ENCODE measurements around the gene PPP1R14D.

The PPP1R14D gene, protein sequence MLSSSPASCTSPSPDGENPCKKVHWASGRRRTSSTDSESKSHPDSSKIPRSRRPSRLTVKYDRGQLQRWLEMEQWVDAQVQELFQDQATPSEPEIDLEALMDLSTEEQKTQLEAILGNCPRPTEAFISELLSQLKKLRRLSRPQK

DNA sequence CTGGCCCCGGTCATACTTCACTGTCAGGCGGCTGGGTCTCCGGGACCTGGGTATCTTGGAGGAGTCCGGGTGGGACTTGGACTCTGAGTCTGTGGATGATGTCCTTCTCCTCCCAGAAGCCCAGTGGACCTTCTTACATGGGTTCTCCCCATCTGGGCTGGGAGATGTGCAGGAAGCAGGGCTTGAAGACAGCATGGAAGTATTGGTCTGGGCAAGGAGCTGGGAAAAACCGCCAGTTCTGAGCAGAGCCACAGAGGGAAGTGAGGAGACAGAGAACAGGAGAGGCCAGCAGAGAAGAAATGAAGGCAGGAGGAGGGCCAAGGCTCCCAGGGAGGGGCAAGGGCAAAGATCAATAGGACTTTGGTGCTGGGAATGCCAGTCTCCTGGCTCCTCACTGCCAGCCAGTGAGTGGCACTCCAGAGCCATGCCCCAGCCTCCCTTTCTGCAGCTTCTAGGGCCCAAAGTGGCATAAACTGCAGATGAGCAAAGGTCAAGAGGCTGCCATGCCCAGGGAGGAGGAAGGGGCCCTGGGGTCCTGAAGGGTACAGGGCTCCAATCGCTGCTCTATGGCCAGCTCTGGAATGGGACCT lies at the start of gene PPP1R14D:
Gene PPP1R14D, minus strand, starts transcription at position 262 of the 590 bp plus-strand sequence. Its CDS starts 67 bp downstream, at position 195.
- peaks cover 8% of the 10 kb centered on the region for H3K27me3 ChIP-seq
- H3K36me3 ChIP-seq = no peaks in the 10 kb centered on the region
- TF ChIP-seq, protein P1, sequence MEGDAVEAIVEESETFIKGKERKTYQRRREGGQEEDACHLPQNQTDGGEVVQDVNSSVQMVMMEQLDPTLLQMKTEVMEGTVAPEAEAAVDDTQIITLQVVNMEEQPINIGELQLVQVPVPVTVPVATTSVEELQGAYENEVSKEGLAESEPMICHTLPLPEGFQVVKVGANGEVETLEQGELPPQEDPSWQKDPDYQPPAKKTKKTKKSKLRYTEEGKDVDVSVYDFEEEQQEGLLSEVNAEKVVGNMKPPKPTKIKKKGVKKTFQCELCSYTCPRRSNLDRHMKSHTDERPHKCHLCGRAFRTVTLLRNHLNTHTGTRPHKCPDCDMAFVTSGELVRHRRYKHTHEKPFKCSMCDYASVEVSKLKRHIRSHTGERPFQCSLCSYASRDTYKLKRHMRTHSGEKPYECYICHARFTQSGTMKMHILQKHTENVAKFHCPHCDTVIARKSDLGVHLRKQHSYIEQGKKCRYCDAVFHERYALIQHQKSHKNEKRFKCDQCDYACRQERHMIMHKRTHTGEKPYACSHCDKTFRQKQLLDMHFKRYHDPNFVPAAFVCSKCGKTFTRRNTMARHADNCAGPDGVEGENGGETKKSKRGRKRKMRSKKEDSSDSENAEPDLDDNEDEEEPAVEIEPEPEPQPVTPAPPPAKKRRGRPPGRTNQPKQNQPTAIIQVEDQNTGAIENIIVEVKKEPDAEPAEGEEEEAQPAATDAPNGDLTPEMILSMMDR (IDR thresholded peaks at IDR 0.05) = no peak
- no peaks in the 10 kb centered on the region for H3K9me3 ChIP-seq
- no peak within 1 kb of the TSS for H3K27ac ChIP-seq
- no peaks in the 10 kb centered on the region for H3K4me1 ChIP-seq (ENCODE audit: control insufficient read depth in 1 of 2, insufficient read depth in 1 of 2, low read depth in 1 of 2, low read length in 1 of 2)
- no peak within 1 kb of the TSS for H3K4me3 ChIP-seq (ENCODE audit: low read depth in 1 of 2, low read length in 1 of 2)

DNA sequence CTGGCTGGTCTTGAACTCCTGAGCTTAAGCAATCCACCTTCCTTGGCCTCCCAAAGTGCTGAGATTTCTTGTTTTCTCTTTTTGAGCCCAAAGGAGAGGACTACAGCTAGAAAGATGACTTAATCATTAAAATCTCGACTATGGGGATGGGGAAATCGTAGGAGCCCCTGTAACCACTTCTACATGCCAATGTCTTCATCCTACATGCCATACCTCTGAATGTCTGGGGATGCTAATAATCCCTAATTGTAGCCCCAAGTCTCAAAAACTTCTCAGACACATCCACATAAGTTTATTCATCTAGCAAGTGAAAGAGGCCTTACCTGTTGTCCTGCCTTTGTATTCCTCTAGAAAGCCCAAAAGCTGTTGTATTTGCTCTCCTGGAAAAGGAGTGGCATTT lies 49.2 kb upstream of the PPP1R14D start:
- TF ChIP-seq, protein P1 (IDR thresholded peaks at IDR 0.05) = no peak
- no peaks in the 10 kb centered on the region for H3K9me3 ChIP-seq
- no peaks in the 10 kb centered on the region for H3K36me3 ChIP-seq

DNA sequence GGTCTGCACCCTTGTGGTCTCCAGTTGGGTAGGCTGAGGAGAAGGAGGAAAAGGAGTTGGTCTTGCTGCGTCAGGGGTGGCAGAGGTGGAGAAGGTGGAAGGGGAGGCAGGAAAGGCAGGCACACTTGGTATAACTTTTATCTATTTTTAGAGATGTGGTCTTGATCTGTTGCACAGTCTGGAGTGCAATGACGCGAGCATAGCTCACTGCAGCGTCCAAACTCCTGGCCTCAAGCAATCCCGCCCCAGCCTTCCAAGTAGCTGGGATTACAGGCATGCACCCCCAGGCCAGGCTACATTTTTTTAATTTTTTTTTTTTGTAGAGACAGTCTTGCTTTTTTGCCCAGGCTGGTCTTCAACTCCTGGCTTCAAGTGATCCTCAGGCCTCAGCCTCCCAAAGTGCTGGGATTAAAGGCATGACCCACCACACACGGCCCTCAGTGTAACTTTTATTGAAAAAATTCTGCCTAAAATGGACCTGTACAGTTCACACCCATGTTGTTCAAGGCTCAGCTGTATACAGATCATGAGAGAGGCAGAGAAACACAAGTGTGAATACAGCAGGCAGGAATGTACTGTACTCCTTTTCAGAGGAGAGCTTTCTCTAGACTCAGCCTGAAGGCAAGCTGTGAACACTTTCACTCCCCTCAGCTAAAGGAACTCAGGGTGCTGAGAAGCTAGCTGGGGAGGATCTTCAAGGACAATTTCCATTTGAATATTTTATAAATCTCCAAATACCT lies 47.7 kb upstream of the PPP1R14D start:
- TF ChIP-seq, protein P1 (IDR thresholded peaks at IDR 0.05) = no peak
- no peaks in the 10 kb centered on the region for H3K36me3 ChIP-seq
- no peak overlapping the region for H3K27ac ChIP-seq
- no peak overlapping the region for H3K4me3 ChIP-seq (ENCODE audit: low read depth in 1 of 2, low read length in 1 of 2)
- H3K9me3 ChIP-seq = no peaks in the 10 kb centered on the region
- H3K27me3 ChIP-seq = peaks cover 44% of the 10 kb centered on the region
- peaks cover 13 to 14% of the 10 kb centered on the region in 2 experiments for H3K4me1 ChIP-seq (ENCODE audit: control insufficient read depth in 1 of 2, insufficient read depth in 1 of 2, low read depth in 1 of 2, low read length in 1 of 2)

More for the DNA sequence above, 49.2 kb upstream of the PPP1R14D start:
- peaks cover 13 to 14% of the 10 kb centered on the region in 2 experiments for H3K4me1 ChIP-seq (ENCODE audit: control insufficient read depth in 1 of 2, insufficient read depth in 1 of 2, low read depth in 1 of 2, low read length in 1 of 2)
- H3K27me3 ChIP-seq = peaks cover 29% of the 10 kb centered on the region
- no peak overlapping the region for H3K27ac ChIP-seq
- H3K4me3 ChIP-seq (ENCODE audit: low read depth in 1 of 2, low read length in 1 of 2) = no peak overlapping the region

DNA sequence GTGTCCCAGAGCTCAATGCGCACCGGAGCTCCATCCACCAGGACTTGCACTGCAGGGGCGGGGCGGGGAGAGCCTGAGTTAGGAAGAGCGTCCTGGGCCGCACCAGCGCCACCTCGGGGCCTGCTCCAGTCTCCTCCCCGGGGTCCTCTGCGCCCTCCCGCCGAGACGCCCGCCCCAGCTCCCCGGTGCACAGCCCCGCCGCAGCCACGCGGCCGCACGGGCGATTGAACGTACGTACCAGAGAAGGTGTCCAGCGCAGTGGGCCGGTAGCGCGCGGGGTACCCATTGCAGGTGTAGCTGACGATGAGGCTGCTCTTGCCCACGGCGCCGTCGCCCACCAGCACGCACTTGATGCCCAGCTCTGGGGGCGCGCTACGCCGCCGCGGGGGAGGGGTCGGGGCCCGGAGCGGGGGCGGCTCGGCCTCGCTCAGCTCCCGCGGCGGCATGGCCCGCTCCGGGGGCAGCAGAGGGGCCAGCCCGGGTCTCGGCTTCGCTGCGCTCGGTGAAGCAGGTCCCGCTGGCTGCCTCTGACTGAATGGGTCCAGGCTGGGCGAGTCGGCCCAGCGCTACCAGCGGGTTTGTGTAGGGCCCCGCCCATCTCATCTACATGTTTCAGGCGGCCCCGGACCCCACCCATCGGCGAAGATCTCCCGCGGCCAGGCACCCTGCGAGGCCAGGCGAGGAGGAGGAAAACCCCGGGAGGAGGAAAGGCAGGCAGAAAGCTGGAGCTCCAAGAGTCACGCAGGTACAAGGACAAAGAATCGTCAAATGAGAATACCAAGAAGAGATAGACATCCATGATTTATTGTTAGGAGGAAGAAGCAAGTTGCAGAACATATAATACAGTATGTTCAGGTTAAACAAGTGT lies 45.4 kb upstream of the PPP1R14D start, which contains the start of gene RHOV:
Gene RHOV, minus strand, starts transcription at position 541 of the 868 bp plus-strand sequence. Its CDS starts 95 bp downstream, at position 446.
- no peaks in the 10 kb centered on the region for H3K9me3 ChIP-seq
- peaks cover 50% of the 10 kb centered on the region for H3K27me3 ChIP-seq
- no peaks in the 10 kb centered on the region for H3K36me3 ChIP-seq
- H3K27ac ChIP-seq = no peak within 1 kb of the TSS
- TF ChIP-seq, protein P1 (IDR thresholded peaks at IDR 0.05) = no peak
- H3K4me3 ChIP-seq (ENCODE audit: low read depth in 1 of 2, low read length in 1 of 2) = peak within 1 kb of the TSS; percentile 52 to 64
- H3K4me1 ChIP-seq (ENCODE audit: control insufficient read depth in 1 of 2, insufficient read depth in 1 of 2, low read depth in 1 of 2, low read length in 1 of 2) = peaks cover 13 to 14% of the 10 kb centered on the region in 2 experiments
